GM23338 (cell line): ENCODE results near the gene TRNP1. TPM values are rescaled to one million over a fixed set of nuclear protein-coding genes. Genes with fewer than 3 reads are reported as not detected.
"Not testable (repeated sequence)": the region's sequence is repeated elsewhere in the genome, so short reads cannot be mapped to it uniquely, and the experiment has no call there.

Experiments used
- ATAC-seq: fragments of 200-7000 bp; cut with Tn5 transposase; 3 replicates; pipeline ENCODE4 v1.9.1; 2020
- DNase-seq: peaks from one replicate; pipeline ENCODE4 v3.0.0-alpha.2; 2015; ENCODE audit warnings: low spot score
- H2AFZ ChIP-seq: fragments of 200-600 bp; sonication (generic); 2 replicates; pipeline ENCODE4 v1.8.0; 2016; ENCODE audit warnings: antibody characterized with exemption, mild to moderate bottlenecking, moderate library complexity
- H3F3A ChIP-seq: fragments of 200-600 bp; sonication (generic); replicated peaks from 2 replicates; pipeline ENCODE4 v1.8.0; 2017; ENCODE audit warnings: antibody characterized with exemption, mixed run types, low read depth
- H3K27ac ChIP-seq: fragments of 200-600 bp; sonication (generic); 2 replicates; pipeline ENCODE4 v1.6.1; 2016; ENCODE audit warnings: low read depth
- H3K27me3 ChIP-seq: fragments of 200-600 bp; sonication (generic); 2 replicates; pipeline ENCODE4 v1.8.0; 2016; ENCODE audit warnings: mild to moderate bottlenecking, mixed run types, moderate library complexity; ENCODE audit not compliant: insufficient read depth
- H3K36me3 ChIP-seq: fragments of 200-600 bp; sonication (generic); 2 replicates; pipeline ENCODE4 v1.8.0; 2016; ENCODE audit warnings: mild to moderate bottlenecking; ENCODE audit not compliant: insufficient read depth
- H3K4me1 ChIP-seq: fragments of 200-600 bp; sonication (generic); 2 replicates; pipeline ENCODE4 v1.8.0; 2016; ENCODE audit warnings: mild to moderate bottlenecking, moderate library complexity; ENCODE audit not compliant: insufficient read depth
- H3K4me2 ChIP-seq: fragments of 200-600 bp; sonication (generic); 2 replicates; pipeline ENCODE4 v1.7.1; 2017; ENCODE audit warnings: mixed run types
- H3K4me3 ChIP-seq: fragments of 200-600 bp; sonication (generic); 2 replicates; pipeline ENCODE4 v1.6.1; 2016; ENCODE audit warnings: mixed run types
- H3K79me2 ChIP-seq: fragments of 200-600 bp; sonication (generic); replicated peaks from 2 replicates; pipeline ENCODE4 v1.8.0; 2017; ENCODE audit warnings: mild to moderate bottlenecking; ENCODE audit not compliant: insufficient read depth
- H3K9me2 ChIP-seq: fragments of 200-600 bp; sonication (generic); 2 replicates; pipeline ENCODE4 v1.8.0; 2017; ENCODE audit not compliant: insufficient read depth
- H4K20me1 ChIP-seq: fragments of 200-600 bp; sonication (generic); replicated peaks from 2 replicates; pipeline ENCODE4 v1.8.0; 2017; ENCODE audit warnings: mild to moderate bottlenecking; ENCODE audit not compliant: insufficient read depth
- H3K27ac Mint-ChIP-seq: 2 replicates; pipeline ENCODE4 v1.8.0; 2020; ENCODE audit warnings: inconsistent platforms, mild to moderate bottlenecking, moderate library complexity, mixed read lengths
- H3K27me3 Mint-ChIP-seq: 3 replicates; pipeline ENCODE4 v1.8.0; 2022; ENCODE audit warnings: low read depth, mild to moderate bottlenecking, moderate library complexity, mixed read lengths, inconsistent platforms; ENCODE audit not compliant: insufficient read depth, poor library complexity
- H3K36me3 Mint-ChIP-seq: 3 replicates; pipeline ENCODE4 v1.8.0; 2021; ENCODE audit warnings: low read depth, mild to moderate bottlenecking, inconsistent platforms, moderate library complexity, mixed read lengths
- H3K4me1 Mint-ChIP-seq: 3 replicates; pipeline ENCODE4 v1.8.0; 2020; ENCODE audit warnings: mild to moderate bottlenecking, inconsistent platforms, mixed read lengths
- H3K4me3 Mint-ChIP-seq: 3 replicates; pipeline ENCODE4 v1.8.0; 2021; ENCODE audit warnings: moderate library complexity, mild to moderate bottlenecking, inconsistent platforms, mixed read lengths
- H3K9me3 Mint-ChIP-seq: 3 replicates; pipeline ENCODE4 v1.8.0; 2020; ENCODE audit warnings: moderate library complexity, mild to moderate bottlenecking, inconsistent platforms, mixed read lengths
- CREB1 ChIP-seq: fragments of 250-450 bp; sonication (Bioruptor Pico); IDR thresholded peaks from 2 replicates; pipeline ENCODE4 v1.5.0; 2020; ENCODE audit warnings: low read depth, mild to moderate bottlenecking, moderate library complexity
- EZH2 ChIP-seq: fragments of 200-600 bp; sonication (generic); IDR thresholded peaks from one replicate; pipeline ENCODE4 v1.8.0; 2017; ENCODE audit warnings: antibody characterized with exemption, mild to moderate bottlenecking, low read depth; ENCODE audit not compliant: unreplicated experiment
- JUNB ChIP-seq: IDR thresholded peaks from one replicate; pipeline ENCODE4 v1.6.1; 2016; ENCODE audit warnings: antibody characterized with exemption; ENCODE audit not compliant: unreplicated experiment
- NANOG ChIP-seq: IDR thresholded peaks from 2 replicates; pipeline ENCODE4 v1.6.1; 2016; ENCODE audit warnings: antibody characterized with exemption, borderline replicate concordance
- POLR2AphosphoS5 ChIP-seq: IDR thresholded peaks from 2 replicates; pipeline ENCODE4 v1.6.1; 2016; ENCODE audit warnings: antibody characterized with exemption, low read depth
- STAT1 ChIP-seq: IDR thresholded peaks from one replicate; pipeline ENCODE4 v1.6.1; 2016; ENCODE audit warnings: antibody characterized with exemption; ENCODE audit not compliant: unreplicated experiment
- ZNF114 ChIP-seq: fragments of 250-450 bp; sonication (Bioruptor Pico); IDR thresholded peaks from 2 replicates; pipeline ENCODE4 v1.5.0; 2020; ENCODE audit warnings: mild to moderate bottlenecking, moderate library complexity
- polyA plus RNA-seq: library from polyadenylated mRNA; unstranded; fragments of >200 nt; fragmentation: Nextera tagmentation; extraction: Ambion mirVana; gene quantifications from 2 replicates; pipeline ENCODE4 v1.2.1, GENCODE V29; 2016
- total RNA-seq: library from RNA; depleted of rRNA; stranded (reverse); fragments of >200 nt; shearing (Covaris generic); gene quantifications from 2 replicates; pipeline ENCODE4 v1.2.3, GENCODE V29; 2014
- TF ChIP-seq, protein P1 (sequence below): fragments of 250-450 bp; sonication (Bioruptor Pico); IDR thresholded peaks from 2 replicates; pipeline ENCODE4 v1.5.0; 2020; ENCODE audit warnings: mild to moderate bottlenecking, moderate library complexity
- TF ChIP-seq, protein P2 (sequence below), 2 experiments: fragments of 200-600 bp in 1 of 2; sonication (generic) in 1 of 2; conservative IDR thresholded peaks; 2 replicates each; pipeline versions ENCODE4 v1.5.1 to v1.6.1; 2016 to 2017; ENCODE audit warnings: antibody characterized with exemption in 2 of 2, low read depth in 2 of 2, mild to moderate bottlenecking in 2 of 2, moderate library complexity in 1 of 2

TRNP1 gene
- total and polyA plus RNA-seq, 2 experiments from 2014 or later = 21.2 to 54.3 TPM

DNA sequence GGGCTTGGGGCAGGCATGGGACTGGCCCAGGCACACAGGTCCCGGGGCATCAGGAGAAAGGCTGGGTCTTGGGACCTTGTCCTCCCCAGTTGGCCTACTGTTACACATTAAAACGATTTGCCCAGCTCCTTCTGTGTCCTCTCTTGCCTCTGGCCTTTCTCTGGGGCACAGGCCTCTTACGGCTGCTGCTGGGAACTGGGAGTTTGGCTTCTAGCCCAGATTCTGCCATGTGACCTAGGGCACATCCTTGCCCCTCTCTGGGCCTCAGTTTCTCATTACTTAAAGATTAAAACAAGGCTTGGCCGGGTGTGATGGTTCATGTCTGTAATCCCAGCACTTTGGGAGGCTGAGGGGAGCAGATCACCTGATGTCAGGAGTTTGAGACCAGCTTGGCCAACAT, 47.2 kb upstream of the TRNP1 start (continued):
- TF ChIP-seq, protein P1, sequence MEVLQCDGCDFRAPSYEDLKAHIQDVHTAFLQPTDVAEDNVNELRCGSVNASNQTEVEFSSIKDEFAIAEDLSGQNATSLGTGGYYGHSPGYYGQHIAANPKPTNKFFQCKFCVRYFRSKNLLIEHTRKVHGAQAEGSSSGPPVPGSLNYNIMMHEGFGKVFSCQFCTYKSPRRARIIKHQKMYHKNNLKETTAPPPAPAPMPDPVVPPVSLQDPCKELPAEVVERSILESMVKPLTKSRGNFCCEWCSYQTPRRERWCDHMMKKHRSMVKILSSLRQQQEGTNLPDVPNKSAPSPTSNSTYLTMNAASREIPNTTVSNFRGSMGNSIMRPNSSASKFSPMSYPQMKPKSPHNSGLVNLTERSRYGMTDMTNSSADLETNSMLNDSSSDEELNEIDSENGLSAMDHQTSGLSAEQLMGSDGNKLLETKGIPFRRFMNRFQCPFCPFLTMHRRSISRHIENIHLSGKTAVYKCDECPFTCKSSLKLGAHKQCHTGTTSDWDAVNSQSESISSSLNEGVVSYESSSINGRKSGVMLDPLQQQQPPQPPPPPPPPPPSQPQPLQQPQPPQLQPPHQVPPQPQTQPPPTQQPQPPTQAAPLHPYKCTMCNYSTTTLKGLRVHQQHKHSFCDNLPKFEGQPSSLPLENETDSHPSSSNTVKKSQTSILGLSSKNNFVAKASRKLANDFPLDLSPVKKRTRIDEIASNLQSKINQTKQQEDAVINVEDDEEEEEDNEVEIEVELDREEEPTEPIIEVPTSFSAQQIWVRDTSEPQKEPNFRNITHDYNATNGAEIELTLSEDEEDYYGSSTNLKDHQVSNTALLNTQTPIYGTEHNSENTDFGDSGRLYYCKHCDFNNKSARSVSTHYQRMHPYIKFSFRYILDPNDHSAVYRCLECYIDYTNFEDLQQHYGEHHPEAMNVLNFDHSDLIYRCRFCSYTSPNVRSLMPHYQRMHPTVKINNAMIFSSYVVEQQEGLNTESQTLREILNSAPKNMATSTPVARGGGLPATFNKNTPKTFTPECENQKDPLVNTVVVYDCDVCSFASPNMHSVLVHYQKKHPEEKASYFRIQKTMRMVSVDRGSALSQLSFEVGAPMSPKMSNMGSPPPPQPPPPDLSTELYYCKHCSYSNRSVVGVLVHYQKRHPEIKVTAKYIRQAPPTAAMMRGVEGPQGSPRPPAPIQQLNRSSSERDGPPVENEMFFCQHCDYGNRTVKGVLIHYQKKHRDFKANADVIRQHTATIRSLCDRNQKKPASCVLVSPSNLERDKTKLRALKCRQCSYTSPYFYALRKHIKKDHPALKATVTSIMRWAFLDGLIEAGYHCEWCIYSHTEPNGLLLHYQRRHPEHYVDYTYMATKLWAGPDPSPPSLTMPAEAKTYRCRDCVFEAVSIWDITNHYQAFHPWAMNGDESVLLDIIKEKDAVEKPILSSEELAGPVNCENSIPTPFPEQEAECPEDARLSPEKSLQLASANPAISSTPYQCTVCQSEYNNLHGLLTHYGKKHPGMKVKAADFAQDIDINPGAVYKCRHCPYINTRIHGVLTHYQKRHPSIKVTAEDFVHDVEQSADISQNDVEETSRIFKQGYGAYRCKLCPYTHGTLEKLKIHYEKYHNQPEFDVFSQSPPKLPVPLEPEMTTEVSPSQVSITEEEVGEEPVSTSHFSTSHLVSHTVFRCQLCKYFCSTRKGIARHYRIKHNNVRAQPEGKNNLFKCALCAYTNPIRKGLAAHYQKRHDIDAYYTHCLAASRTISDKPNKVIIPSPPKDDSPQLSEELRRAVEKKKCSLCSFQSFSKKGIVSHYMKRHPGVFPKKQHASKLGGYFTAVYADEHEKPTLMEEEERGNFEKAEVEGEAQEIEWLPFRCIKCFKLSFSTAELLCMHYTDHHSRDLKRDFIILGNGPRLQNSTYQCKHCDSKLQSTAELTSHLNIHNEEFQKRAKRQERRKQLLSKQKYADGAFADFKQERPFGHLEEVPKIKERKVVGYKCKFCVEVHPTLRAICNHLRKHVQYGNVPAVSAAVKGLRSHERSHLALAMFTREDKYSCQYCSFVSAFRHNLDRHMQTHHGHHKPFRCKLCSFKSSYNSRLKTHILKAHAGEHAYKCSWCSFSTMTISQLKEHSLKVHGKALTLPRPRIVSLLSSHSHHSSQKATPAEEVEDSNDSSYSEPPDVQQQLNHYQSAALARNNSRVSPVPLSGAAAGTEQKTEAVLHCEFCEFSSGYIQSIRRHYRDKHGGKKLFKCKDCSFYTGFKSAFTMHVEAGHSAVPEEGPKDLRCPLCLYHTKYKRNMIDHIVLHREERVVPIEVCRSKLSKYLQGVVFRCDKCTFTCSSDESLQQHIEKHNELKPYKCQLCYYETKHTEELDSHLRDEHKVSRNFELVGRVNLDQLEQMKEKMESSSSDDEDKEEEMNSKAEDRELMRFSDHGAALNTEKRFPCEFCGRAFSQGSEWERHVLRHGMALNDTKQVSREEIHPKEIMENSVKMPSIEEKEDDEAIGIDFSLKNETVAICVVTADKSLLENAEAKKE = no peak
- TF ChIP-seq POLR2AphosphoS5 (no peak), JUNB (no peak), CREB1 (CRISPR knock-in tag) (no peak)

DNA sequence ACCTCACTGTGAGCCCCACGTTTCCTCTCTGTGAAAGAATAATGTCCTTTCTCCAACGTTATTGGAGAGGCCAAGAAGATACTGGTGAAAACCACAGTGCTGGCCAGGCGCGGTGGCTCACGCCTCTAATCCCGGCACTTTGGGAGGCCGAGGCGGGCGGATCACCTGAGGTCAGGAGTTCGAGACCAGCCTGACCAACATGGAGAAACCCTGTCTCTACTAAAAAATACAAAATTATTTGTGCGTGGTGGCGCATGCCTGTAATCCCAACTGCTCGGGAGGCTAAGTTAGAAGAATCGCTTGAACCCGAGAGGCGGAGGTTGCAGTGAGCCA, 44.8 kb upstream of the TRNP1 start:
- not testable (repeated sequence) for H3K9me2 ChIP-seq, H3K4me2 ChIP-seq, H3K4me3 ChIP-seq, H3K27me3 ChIP-seq, H3K79me2 ChIP-seq, DNase-seq, H3K4me1 Mint-ChIP-seq, ATAC-seq, H3K4me1 ChIP-seq, H3K27ac Mint-ChIP-seq, H2AFZ ChIP-seq, H4K20me1 ChIP-seq, H3K4me3 Mint-ChIP-seq, H3K9me3 Mint-ChIP-seq
- Histone ChIP-seq H3K27ac (0 out of 2 replicates have a peak overlapping the region, but pooled peaks have one; percentile 32), H3F3A (peaks cover 21% of the 10 kb centered on the region), H3K36me3 (peaks cover 11% of the 10 kb centered on the region)
- peaks cover 58% of the 10 kb centered on the region for H3K36me3 Mint-ChIP-seq
- H3K27me3 Mint-ChIP-seq = peaks cover 10% of the 10 kb centered on the region

DNA sequence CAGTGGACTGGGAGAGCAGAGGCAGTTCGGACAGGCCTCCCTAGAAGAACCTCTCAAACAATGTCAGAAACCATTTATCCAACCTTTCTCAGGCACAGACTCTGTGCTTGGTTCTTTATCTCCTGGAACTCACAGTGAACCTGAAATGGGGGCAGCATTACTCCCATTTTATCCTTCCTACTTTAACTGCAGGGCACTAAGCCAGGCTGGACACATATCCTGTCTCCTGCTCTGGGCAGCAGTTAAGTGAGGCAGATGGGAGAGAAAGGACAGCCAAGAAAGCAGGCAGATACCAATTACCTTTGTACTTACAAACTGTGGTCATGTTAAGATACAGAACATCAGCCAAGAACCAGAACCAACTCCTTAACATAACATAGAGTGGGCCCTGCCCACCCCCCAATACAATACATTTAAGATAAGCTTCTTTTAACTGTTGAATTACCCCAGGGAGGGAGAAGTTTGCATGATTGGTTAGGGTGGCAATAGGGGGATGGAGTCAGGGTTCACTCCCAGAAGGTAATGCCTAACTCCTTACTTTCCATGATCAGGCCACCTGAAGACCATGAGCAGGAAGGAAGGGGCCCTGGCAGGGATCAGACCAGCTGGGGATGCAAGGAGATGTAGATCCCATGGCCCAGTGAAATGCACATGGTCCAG, 44.1 kb upstream of the TRNP1 start:
- DNase-seq (no peak), ATAC-seq (no peak)
- Histone ChIP-seq H3K4me3 (no peak overlapping the region), H3K27ac (peak overlapping the region; percentile 59; the same call in 1 of the 2 replicates), H4K20me1 (peaks cover 5% of the 10 kb centered on the region; the same call in 1 of the 2 replicates), H3K4me1 (no peaks in the 10 kb centered on the region), H3K79me2 (no peaks in the 10 kb centered on the region), H3F3A (peaks cover 18% of the 10 kb centered on the region), H3K4me2 (no peak overlapping the region), H3K27me3 (no peaks in the 10 kb centered on the region), H3K9me2 (no peaks in the 10 kb centered on the region), H2AFZ (no peak overlapping the region), H3K36me3 (peaks cover 10% of the 10 kb centered on the region)
- no peaks in the 10 kb centered on the region for H3K9me3 Mint-ChIP-seq
- peaks cover 10% of the 10 kb centered on the region for H3K27me3 Mint-ChIP-seq
- peak overlapping the region; percentile 10; the same call in 1 of the 2 replicates for H3K27ac Mint-ChIP-seq
- H3K4me1 Mint-ChIP-seq = no peaks in the 10 kb centered on the region
- peaks cover 56% of the 10 kb centered on the region for H3K36me3 Mint-ChIP-seq
- H3K4me3 Mint-ChIP-seq = no peak overlapping the region
- TF ChIP-seq EZH2 = no peak
- TF ChIP-seq POLR2AphosphoS5 = 0 out of 2 replicates have a peak, but pooled peaks have one; percentile 15
- TF ChIP-seq JUNB = no peak
- TF ChIP-seq STAT1 = no peak
- TF ChIP-seq NANOG = no peak
- TF ChIP-seq, protein P2, sequence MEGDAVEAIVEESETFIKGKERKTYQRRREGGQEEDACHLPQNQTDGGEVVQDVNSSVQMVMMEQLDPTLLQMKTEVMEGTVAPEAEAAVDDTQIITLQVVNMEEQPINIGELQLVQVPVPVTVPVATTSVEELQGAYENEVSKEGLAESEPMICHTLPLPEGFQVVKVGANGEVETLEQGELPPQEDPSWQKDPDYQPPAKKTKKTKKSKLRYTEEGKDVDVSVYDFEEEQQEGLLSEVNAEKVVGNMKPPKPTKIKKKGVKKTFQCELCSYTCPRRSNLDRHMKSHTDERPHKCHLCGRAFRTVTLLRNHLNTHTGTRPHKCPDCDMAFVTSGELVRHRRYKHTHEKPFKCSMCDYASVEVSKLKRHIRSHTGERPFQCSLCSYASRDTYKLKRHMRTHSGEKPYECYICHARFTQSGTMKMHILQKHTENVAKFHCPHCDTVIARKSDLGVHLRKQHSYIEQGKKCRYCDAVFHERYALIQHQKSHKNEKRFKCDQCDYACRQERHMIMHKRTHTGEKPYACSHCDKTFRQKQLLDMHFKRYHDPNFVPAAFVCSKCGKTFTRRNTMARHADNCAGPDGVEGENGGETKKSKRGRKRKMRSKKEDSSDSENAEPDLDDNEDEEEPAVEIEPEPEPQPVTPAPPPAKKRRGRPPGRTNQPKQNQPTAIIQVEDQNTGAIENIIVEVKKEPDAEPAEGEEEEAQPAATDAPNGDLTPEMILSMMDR (conservative IDR thresholded peaks at IDR 0.05; ENCODE audit: low read depth in 2 of 2) = no peak
- no peak for TF ChIP-seq CREB1 (CRISPR knock-in tag)
- TF ChIP-seq ZNF114 (CRISPR knock-in tag) = no peak
